HG03139 (cell line): Measurements from ENCODE around the gene NXPH2.
"Not testable (repeated sequence)": the region's sequence is repeated elsewhere in the genome, so short reads cannot be mapped to it uniquely, and the experiment has no call there.

Source experiments
- ATAC-seq: cut with Tn5 transposase; IDR thresholded peaks from one replicate; pipeline ENCODE4 v1.9.1; 2021; ENCODE audit not compliant: unreplicated experiment

Gene NXPH2

DNA sequence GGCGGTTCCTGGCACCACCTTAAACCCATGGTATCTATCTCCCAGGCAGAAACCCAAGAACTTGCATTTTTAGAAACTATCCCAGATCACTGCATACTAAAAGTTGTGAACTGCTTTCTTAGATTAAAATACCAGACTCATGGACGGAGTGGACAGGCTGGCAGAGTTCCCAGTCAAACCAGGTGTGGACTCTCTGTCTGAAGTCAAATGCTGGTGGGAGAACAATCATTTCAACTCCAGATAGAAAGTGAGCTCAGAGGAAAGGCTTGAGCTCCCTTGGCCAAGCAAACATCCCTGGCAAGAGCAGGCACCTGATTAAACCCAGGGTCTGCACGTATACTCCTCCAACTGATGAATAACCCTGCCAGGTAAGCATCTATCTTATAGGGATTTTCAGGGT lies 19.5 kb downstream of the NXPH2 start:
- ATAC-seq = no peak

DNA sequence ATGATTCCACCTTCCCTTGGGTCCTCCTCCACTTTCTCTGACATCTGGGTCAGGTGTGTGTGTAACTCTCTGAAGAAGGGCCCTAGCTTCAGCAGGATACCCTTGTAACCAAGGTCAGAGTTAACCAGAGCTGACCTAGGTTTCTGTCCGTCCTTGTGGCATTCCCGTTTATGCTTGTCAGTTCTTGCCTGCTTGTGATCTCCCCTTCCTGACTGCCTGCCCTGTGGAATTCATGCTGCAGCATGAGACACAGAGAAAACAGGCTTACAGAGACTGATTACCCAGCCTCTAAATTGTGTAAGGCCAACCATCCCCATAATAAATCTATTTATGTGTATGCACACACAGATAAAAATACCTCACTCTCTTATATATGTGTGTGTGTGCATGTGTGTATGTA lies 22.8 kb downstream of the NXPH2 start:
- ATAC-seq = no peak

DNA sequence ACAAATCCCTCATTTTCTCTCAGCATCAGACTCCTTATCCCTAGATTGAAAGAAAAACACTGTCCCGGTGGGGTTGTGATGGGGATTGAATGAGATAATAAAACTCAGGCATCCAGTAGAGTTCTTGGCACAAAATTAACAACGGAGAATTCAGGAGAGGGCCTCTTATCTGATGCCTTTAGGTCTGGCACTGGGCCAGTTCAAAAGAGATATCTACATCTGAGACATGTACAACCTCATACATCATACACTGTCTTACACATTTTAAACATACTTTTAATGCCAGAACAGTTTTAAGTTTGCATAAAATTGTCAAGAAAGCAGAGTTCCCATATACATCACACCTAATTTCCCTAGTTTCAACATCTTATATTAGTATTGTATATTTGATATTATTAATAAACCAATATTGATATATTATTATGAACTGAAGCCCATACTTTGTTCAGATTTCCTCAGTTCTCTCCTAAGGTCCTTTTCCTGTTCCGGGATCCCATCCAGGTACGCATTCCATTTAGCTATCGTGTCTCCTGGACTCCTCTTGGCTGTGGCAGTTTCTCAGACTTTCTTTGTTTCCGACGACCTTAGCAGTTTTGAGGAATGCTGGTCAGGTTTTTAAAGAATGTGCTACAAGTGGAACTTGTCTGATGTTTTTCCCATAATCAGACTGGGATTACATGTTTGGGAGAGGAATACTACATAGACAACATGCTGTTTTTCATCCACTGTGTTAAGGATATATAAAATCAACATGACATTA lies 27.8 kb downstream of the NXPH2 start:
- no peak for ATAC-seq

DNA sequence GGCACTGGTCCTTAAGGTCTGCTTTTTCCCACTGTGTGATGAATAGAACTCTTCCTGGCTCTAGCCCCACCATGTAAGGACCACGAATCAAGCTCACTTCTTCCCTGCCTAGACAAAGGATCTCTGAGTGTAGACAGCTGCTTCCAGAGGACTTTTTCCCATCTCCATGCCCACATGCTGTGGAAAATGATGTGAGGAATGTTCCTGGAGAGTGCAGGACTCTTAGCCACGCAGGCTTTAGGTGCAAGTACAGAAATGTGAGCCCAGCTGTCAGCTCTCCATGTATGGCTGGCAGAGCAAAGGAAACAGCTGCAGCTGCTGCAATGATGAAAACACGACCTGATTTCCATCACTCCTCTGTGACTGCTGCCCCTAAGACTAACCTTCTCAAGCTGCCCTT lies 35.5 kb downstream of the NXPH2 start:
- ATAC-seq = no peak

DNA sequence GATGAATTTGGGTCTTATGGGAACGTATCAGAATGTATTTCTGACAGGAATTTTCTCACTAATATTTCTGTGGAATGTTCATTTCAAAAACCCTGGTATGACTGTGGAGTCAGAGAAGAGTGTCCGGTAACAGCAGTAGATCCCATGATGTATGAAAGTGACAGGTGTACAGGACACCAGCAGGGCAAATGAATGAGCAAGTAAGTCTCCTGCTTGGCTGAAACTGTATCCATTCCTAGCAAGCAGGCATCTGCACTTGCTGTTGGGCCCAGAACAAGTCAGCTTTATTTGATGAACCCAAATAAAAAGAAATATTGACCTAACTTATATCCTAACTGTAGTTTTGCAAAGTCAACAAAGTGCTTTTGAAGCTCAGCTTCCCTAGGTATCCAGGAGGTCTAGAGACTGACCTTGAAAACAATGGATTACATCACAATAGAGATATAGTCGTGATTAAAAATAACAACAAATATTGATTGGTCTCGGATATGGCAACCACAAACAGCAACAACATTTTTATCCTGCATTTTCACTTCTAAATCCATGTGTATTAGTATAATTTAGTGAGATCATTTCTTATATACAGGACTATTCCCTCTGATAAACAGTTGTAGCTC lies 37.6 kb downstream of the NXPH2 start:
- ATAC-seq = no peak

DNA sequence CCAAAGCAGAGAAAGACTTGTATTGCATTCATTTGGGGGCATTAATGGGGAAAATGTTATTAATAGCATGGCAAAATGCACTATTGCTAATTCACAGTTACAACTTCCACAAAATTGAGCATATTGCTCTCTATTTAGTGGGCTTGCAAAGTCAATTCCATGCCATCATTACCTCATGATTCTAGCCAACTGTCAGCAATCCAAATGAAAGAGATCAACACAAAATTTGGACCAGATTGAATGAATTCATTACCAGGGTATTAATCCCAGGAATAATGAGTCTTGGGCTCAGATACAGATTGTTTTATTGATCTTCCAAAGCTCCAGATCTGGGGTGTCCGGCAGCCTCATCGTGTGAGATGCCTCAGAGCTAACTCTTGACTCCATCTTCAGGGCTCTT lies 38.3 kb downstream of the NXPH2 start:
- no peak for ATAC-seq

DNA sequence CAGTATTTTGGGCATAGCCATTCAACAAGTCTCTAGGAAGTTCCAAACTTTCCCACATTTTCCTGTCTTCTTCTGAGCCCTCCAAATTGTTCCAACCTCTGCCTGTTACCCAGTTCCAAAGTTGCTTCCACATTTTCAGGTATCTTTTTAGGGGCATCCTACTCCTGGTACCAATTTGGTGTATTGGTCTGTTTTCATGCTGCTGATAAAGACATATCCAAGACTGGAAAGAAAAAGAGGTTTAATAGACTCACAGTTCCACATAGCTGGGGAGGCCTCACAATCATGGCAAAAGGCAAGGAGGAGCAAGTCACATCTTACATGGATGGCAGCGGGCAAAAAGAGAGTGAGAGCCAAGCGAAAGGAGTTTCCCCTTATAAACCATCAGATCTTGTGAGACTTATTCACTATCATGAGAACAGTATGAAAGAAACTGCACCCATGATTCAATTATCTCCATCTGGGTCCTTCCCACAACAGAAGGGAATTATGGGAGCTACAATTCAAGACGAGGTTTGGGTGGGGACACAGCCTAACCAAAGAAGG lies 43.1 kb downstream of the NXPH2 start:
- ATAC-seq = not testable (repeated sequence)

DNA sequence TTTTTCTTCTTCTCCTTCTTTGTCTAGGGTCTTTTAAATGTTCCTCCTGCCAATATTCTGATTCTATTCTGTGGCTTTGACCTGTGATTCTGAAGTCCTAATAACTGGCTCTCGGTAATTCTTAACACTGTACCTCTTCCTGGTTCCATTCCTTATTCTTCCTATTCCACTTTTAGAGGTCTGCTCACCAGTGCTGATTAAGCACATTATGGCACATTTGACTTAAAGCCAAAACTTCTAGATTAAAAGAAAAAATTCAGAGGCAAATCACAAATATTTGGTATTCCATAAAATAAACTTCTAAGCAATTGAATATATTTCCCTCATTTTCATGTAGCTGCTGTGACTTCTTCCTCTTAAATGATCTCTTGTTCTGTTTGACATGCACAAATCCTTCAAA lies 47.5 kb downstream of the NXPH2 start:
- no peak for ATAC-seq

DNA sequence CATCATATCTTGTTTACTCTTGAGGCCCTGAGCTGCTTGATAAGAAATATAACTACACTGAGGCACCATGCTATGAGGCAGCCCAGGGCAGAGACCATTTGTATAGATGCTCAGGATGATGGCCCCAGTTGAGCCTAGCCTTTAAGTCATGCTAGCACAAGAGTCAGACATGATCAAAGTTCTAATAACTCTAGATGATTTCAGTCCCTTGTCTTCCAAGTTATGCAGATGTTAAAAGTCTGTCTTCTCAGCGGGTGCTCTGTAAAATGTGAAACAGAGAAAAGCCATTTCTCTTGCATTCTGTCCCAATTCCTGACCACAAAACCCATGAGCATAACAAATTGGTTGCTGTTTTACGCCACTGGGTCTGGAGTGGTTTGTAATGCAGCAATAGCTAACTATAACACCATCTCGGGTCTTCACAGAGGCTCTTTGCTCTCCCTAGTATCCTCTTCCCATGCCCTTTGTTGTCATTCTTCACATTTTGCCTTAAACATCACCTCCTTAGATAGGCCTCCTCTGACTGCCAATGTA lies 49.6 kb downstream of the NXPH2 start:
- peak; percentile 83 for ATAC-seq

DNA sequence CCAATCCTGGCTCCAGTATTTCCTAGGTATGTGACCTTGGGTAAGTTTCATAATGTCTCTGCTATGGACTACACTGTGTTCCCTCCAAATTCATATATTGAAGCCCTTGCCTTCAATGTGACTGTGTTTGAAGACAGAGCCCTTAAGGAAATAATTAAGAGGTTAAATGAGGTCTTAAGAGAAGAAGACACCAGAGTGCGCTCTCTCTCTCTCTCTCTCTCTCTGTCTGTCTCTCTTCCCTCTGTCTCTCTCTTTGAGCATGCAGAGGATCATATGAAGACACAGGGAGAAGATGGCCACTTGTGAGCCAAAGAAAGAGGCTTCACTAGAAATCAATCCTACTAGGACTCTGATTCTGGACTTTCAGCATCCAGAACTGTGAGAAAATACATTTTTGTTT lies 52.2 kb downstream of the NXPH2 start:
- ATAC-seq = no peak

DNA sequence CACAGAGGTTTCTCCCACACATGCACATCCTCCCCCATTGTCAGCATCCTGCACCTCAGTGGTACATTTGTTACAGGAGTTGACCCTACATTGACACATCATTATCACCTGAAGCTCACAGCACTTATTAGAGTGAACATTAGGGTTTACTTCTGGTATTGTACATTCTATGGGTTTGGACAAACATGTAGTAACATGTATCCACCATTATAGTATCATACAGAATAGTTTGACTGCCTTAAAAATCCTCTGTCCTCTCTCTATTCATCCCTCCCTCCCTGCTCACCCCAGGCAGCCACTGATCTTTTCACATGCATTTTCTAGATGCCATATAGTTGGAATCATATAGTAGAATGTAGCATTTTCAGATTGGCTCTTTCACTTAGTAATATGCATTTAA lies 53.5 kb downstream of the NXPH2 start:
- no peak for ATAC-seq

DNA sequence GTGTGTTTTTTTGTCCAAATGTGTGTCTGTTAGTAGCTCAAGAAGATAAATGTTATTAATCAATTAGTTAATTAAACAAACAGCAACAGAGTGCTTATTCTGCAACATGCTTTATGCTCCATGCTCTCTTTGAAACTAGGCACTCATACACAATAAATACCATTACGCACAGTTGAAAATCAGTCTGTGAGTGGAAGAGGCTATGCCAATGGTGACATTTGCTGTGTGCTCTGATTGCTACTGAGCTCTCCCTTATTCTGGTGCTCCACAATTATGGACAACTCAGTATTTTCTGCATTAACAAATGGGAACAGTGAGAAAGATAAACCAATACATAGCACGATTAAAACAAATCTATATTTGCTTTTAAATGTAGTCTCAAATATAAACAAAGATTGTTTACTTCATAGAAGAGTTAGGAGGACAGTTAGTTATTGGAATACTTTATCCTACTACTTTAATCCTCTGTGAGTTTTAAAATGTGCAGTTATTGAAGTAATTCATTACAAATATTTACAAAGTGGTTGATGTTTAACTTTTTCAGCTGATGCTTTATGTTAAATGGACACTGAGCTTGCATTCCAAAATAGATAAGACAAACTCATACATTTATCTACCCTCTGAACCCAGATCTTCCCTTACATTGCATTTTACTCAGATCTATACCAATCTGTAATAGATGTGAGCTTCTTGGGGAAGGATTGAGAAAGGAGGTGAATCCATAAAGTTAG lies 55.3 kb downstream of the NXPH2 start:
- no peak for ATAC-seq

DNA sequence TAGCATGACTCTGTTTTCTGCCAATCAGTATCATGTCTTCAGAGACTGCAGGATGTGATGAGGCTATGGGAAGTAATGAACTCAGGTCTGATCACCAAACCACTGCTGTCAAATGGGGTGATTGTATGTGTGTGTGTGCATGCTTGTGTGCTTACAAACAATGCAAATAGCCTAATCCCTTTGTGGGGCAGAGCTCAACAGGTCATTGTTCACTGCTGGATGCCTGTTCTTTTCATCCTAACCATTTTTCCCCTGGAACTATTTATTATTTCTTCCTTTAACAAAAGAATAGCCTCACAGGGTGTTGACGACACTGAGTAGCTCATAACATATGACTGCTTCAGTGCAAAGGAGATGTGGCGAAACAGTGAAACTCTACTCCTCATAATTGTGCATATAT lies 55.9 kb downstream of the NXPH2 start:
- ATAC-seq = no peak

DNA sequence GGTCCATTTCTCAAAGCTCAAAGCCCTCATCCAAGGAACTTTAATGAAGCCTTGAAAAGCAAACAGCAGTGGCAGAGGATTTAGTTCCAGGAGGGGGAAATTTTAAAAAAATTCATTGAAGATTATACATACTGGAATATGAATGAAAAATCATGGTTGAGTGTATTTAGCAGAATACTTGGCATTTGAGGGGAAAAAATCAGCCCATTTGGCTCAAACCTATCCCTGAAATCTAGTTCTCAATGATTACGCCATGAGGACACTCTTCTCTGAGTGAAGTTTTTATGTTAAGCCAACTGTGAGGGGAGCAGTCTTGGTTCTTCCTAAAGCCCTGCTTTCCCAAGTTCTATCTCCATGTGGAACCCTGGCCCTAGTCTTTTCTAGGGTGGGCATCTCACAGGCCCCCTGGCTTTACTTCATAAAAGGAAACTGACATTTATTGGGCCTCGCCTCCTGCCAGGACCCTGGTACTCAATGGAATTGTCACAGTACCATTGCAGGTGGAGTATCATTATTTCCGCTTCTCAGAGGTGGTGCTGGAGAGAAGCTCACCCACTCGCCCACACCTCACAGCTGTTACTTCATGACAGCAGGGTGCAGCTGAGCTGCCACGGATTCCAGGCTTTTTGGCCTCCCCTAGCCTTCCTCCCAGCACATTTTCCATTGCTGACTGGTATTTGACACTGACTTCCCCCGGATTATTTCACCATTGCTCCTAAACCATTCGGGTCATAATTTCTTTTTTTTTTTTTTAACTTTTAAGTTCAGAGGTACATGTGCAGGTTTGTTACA lies 56.8 kb downstream of the NXPH2 start:
- no peak for ATAC-seq

DNA sequence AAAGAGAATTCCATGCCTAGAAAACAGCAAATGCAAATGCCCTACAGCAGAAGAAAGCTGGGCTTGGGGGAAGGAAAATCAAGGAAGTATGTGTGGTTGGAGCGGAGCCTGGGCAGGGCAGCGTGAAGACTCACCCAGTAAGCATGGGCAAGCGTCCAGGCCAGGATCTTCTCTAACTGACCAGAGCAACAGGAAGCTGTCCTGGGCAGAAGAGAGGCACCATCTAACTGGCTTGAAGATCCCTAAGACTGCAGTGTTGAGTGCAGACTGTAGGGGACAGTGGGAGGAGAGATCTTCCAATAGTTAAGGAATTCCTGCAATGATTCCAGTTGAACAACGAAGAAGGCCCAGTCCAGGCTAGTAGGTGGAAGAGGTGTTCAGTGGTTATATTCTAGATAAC lies 57.9 kb downstream of the NXPH2 start:
- no peak for ATAC-seq

DNA sequence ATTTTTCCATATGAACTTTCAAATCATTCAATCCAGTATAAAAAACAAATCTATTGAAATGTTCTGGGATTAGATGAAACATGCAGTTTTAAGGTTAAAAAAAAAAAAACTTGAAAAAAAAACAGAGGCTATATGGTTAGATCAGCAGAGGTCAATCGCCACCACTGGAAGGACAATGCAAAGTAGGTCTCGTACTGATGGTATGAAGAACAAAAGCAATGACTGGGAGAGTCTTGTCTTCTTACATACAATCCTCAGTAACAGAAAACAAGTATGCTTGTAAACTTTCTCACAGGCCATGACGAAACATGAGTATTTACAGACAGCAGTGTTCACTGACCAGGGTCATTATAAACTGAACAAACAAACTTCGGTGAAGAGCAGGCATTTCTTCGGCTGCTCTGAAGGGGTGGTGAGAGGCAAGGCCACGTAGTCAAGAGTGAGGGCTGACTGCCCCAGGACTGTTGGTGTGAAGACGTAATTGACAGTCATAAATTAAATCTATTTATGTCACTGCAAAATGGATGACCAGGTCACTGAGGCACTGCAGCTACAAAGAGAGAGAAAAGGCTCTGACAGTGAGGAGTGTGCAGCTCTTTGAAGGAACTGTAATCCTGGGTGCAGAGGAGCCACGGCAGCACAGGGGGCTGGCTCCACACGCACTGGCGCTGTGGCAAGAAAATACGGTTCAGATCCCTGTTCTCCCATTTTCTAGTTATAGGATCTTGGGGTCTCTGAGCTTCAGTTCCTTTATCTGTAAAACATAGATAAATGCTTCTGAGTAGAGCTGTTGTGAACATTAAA lies 60.0 kb downstream of the NXPH2 start:
- ATAC-seq = no peak

DNA sequence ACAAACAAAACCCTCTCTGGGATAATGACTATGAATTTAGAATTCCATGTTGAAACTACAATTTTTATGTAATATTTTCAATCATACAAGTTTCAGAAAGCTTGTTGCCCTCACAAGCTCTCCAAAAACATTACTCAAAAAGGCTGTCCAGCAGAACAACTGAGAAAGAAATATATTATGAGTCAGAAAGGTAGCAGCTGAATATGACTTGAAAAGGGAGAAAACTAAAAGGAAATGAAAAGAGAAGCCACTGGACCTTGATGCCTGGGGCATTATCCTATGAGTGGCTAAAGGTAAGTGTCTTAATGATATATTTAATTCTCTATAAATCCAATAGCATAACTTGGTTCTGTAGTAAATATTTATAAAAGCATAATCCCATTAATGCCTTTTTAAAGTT lies 61.8 kb downstream of the NXPH2 start:
- ATAC-seq = peak; percentile 53

DNA sequence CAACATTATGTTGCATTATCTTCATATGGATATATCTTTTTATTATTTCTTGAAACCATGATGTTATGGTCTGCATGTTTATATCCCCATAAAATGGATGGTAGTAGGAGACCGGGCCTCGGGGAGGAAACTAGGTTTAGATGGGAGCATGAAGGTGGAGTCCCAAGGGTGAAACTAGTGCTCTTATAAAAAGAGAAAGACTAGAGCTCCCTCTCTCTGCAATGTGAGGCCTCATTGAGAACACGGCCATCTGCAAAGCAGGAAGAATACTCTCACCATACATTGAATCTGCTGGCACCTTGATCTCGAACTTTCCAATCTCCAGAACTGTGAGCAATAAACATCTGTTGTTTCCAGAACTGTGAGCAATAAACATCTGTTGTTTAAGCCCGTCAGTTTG lies 64.0 kb downstream of the NXPH2 start:
- no peak for ATAC-seq

DNA sequence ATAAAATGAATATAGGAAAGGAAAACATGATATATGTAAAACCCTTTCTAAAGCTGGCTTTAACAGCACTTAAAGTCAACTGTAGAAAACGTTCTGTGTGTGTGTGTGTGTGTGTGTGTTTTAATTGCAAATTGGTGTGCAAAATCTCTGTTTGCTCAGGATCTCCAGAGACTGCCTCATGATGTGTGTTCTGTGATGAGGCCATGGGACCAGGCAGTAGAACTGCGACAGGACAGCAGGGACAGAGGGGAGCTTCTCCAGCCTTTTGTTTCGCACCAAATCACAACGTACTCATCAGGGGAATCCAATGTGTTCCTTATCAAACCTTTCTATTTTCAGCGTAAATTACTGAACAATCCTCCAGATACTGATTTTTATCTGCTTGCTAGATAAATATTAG lies 66.7 kb downstream of the NXPH2 start:
- ATAC-seq = no peak

DNA sequence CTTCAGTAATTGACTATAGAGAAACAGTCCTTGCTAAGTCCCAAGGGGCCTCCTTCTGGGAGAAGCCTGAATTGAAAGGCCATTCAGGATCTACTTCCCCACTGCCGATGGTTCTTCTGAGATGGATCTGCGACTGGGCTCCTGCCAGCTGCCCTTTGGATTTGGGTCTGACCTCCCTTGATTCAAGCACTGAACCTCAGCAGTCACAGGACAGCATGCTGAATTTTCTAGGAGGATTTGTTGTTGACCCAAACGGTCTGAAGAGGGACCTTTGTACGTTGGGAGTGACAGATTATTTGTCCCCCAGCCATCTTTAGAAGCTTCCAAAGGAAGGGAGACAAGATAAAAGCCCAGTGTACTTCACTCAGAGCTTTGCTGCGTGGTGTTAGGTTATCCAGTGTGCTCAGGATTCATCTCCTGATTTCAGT lies 67.1 kb downstream of the NXPH2 start:
- no peak for ATAC-seq
